Osteoblast (primary cell): Measurements from ENCODE around the gene PMCH. TPM values are rescaled to one million over a fixed set of nuclear protein-coding genes. Genes with fewer than 3 reads are reported as not detected.
"Not testable (repeated sequence)": the region's sequence is repeated elsewhere in the genome, so short reads cannot be mapped to it uniquely, and the experiment has no call there.

Source experiments
- DNase-seq: peaks from one replicate; pipeline ENCODE4 v3.0.0; 2011; ENCODE audit warnings: low spot score, mixed read lengths; ENCODE audit not compliant: insufficient read length; ENCODE audit errors: missing footprints
- H2AFZ ChIP-seq: 2 replicates; pipeline ENCODE4 v1.6.0; 2011; ENCODE audit warnings: mild to moderate bottlenecking, low read length
- H3K27ac ChIP-seq: 2 replicates; pipeline ENCODE4 v1.5.1; 2011; ENCODE audit warnings: mild to moderate bottlenecking, low read depth, low read length, moderate library complexity
- H3K27me3 ChIP-seq: 2 replicates; pipeline ENCODE4 v1.6.0; 2012; ENCODE audit warnings: mild to moderate bottlenecking, control low read depth, inconsistent platforms, low read length, moderate library complexity; ENCODE audit not compliant: insufficient read depth
- H3K36me3 ChIP-seq: 2 replicates; pipeline ENCODE4 v1.5.1; 2011; ENCODE audit warnings: mild to moderate bottlenecking, low read length, control low read depth, moderate library complexity; ENCODE audit not compliant: insufficient read depth
- H3K4me1 ChIP-seq: 2 replicates; pipeline ENCODE4 v1.5.1; 2011; ENCODE audit warnings: mild to moderate bottlenecking, low read length, control low read depth, moderate library complexity; ENCODE audit not compliant: insufficient read depth
- H3K4me2 ChIP-seq: 2 replicates; pipeline ENCODE4 v1.6.0; 2011; ENCODE audit warnings: mild to moderate bottlenecking, low read length; ENCODE audit not compliant: insufficient read depth
- H3K4me3 ChIP-seq: fragments of 200-600 bp; sonication (generic); 3 replicates; pipeline ENCODE4 v1.5.1; 2012; ENCODE audit warnings: mild to moderate bottlenecking, low read length, inconsistent platforms; ENCODE audit not compliant: insufficient read depth
- H3K79me2 ChIP-seq: 2 replicates; pipeline ENCODE4 v1.6.0; 2012; ENCODE audit warnings: mild to moderate bottlenecking, low read length, control low read depth, inconsistent platforms; ENCODE audit not compliant: insufficient read depth
- H3K9me3 ChIP-seq: 2 replicates; pipeline ENCODE4 v1.5.1; 2011; ENCODE audit warnings: low read depth, low read length, control low read depth
- H4K20me1 ChIP-seq: 2 replicates; pipeline ENCODE4 v1.6.0; 2012; ENCODE audit warnings: mild to moderate bottlenecking, low read length, control low read depth; ENCODE audit not compliant: insufficient read depth
- total RNA-seq: library from RNA; depleted of rRNA; stranded (reverse); fragments of >200 nt; gene quantifications from 2 replicates; pipeline ENCODE4 v1.2.3, GENCODE V29; 2012
- TF ChIP-seq, protein P1 (sequence below): IDR thresholded peaks from 2 replicates; pipeline ENCODE4 v1.5.1; 2011; ENCODE audit warnings: mild to moderate bottlenecking, low read depth, low read length, moderate library complexity; ENCODE audit errors: extremely low read depth

PMCH gene, protein sequence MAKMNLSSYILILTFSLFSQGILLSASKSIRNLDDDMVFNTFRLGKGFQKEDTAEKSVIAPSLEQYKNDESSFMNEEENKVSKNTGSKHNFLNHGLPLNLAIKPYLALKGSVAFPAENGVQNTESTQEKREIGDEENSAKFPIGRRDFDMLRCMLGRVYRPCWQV
- total RNA-seq: not detected in 2 replicates

DNA sequence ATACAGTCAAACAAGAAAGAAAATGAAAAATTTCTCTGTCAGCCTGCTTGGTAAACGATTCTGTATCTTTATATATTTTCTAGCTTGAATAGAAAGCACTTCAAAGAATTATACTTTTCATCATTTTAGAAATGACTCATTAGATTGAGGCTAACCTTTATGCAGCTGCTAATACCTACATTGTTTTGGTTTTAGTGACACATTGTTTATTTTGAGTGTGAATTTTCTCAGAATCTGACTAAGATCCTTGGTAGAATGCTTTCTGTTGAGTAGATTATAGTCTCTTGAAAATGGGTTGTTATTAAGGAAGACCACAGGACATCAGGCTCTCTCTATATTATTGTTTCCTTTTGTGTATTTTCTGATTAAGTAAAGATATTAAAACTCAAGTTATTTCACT lies at the start of gene PMCH:
PMCH (minus strand) TSS at position 45 of the 400 bp plus-strand sequence. CDS start 63 bp downstream, outside the sequence.
- Histone ChIP-seq H3K4me2 (no peak within 1 kb of the TSS), H3K27ac (no peak within 1 kb of the TSS), H3K4me1 (peaks cover 2% of the 10 kb centered on the region), H2AFZ (no peak within 1 kb of the TSS), H3K79me2 (no peaks in the 10 kb centered on the region), H3K36me3 (no peaks in the 10 kb centered on the region), H3K9me3 (no peaks in the 10 kb centered on the region), H3K27me3 (no peaks in the 10 kb centered on the region), H4K20me1 (no peaks in the 10 kb centered on the region), H3K4me3 (no peak within 1 kb of the TSS)
- peak; percentile 49 for DNase-seq
- TF ChIP-seq, protein P1, sequence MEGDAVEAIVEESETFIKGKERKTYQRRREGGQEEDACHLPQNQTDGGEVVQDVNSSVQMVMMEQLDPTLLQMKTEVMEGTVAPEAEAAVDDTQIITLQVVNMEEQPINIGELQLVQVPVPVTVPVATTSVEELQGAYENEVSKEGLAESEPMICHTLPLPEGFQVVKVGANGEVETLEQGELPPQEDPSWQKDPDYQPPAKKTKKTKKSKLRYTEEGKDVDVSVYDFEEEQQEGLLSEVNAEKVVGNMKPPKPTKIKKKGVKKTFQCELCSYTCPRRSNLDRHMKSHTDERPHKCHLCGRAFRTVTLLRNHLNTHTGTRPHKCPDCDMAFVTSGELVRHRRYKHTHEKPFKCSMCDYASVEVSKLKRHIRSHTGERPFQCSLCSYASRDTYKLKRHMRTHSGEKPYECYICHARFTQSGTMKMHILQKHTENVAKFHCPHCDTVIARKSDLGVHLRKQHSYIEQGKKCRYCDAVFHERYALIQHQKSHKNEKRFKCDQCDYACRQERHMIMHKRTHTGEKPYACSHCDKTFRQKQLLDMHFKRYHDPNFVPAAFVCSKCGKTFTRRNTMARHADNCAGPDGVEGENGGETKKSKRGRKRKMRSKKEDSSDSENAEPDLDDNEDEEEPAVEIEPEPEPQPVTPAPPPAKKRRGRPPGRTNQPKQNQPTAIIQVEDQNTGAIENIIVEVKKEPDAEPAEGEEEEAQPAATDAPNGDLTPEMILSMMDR: no peak

DNA sequence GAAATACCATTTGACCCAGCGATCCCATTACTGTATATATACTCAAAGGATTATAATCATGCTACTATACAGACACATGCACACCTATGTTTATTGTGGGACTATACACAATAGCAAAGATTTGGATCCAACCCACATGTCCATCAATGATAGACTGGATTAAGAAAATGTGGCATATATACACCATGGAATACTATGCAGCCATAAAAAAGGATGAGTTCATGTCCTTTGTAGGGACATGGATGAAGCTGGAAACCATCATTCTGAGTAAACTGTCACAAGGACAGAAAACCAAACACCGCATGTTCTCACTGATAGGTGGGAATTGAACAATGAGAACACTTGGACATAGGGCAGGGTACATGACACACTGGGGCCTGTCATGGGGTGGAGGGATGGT lies 43.2 kb upstream of the PMCH start:
- not testable (repeated sequence) for H3K36me3 ChIP-seq, H2AFZ ChIP-seq, DNase-seq, H3K4me3 ChIP-seq, H3K79me2 ChIP-seq, H3K4me2 ChIP-seq, H3K27me3 ChIP-seq, H3K9me3 ChIP-seq, H3K27ac ChIP-seq, H3K4me1 ChIP-seq, H4K20me1 ChIP-seq

DNA sequence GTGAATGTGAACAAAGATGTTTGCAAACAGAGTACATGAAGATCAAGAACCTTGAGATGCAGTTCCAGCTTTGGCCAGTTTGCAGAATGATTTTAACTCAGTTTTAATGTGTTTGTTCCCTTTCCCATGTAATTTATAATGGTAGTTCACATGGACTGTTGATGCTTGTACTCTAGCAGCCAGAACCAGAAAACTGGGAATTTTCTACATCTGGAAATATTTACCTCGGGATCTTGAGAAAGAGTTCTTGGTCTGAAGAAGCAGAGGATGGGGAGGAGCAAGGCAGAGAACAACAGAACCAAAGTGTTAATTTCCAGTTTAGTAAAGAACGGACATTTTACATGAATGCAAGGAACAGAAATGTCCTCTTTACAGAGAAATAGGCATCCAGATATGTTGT lies 37.0 kb upstream of the PMCH start:
- Histone ChIP-seq H3K27me3 (no peaks in the 10 kb centered on the region), H3K4me2 (no peak overlapping the region), H3K27ac (no peak overlapping the region), H3K9me3 (no peaks in the 10 kb centered on the region), H2AFZ (no peak overlapping the region), H3K4me1 (no peaks in the 10 kb centered on the region), H3K4me3 (no peak overlapping the region), H4K20me1 (no peaks in the 10 kb centered on the region), H3K79me2 (no peaks in the 10 kb centered on the region), H3K36me3 (no peaks in the 10 kb centered on the region)
- no peak for DNase-seq
- TF ChIP-seq, protein P1: no peak

DNA sequence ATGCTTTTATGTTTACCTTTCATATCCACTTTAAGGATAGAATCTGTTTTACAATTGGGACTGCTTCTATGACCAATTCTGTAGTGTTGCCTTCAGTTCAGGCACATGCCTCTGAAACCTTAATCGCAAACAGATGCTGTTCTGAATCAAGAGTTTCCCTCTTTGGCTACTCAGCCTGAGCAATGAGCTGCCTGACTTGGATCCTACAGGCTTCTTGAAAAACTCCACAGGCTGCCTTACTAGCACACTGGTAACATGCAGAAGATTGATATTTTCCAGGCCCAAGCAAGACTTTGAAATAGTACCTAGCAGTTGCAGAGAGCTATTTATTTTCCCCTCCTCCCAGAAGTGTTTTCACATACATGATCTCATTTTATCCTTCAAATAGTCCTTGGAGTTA lies 34.8 kb upstream of the PMCH start:
- H3K27me3 ChIP-seq: no peaks in the 10 kb centered on the region
- no peaks in the 10 kb centered on the region for H3K4me1 ChIP-seq
- H3K36me3 ChIP-seq: no peaks in the 10 kb centered on the region
- H4K20me1 ChIP-seq: no peaks in the 10 kb centered on the region
- H2AFZ ChIP-seq: no peak overlapping the region
- H3K9me3 ChIP-seq: no peaks in the 10 kb centered on the region
- TF ChIP-seq, protein P1: no peak
- no peak for DNase-seq
- no peak overlapping the region for H3K27ac ChIP-seq
- H3K79me2 ChIP-seq: no peaks in the 10 kb centered on the region
- H3K4me2 ChIP-seq: no peak overlapping the region
- no peak overlapping the region for H3K4me3 ChIP-seq
